Fibroblast of peridontal ligament (primary cell): ENCODE results near the gene RSPH3.
A peak's percentile ranks its signal among the peaks of the same experiment; 100 is the strongest.
"Not testable (repeated sequence)": the region's sequence is repeated elsewhere in the genome, so short reads cannot be mapped to it uniquely, and the experiment has no call there.

ENCODE experiments used
- DNase-seq: peaks from one replicate; pipeline ENCODE4 v3.0.0-alpha.2; 2010; ENCODE audit errors: extremely low read depth

RSPH3 gene, protein sequence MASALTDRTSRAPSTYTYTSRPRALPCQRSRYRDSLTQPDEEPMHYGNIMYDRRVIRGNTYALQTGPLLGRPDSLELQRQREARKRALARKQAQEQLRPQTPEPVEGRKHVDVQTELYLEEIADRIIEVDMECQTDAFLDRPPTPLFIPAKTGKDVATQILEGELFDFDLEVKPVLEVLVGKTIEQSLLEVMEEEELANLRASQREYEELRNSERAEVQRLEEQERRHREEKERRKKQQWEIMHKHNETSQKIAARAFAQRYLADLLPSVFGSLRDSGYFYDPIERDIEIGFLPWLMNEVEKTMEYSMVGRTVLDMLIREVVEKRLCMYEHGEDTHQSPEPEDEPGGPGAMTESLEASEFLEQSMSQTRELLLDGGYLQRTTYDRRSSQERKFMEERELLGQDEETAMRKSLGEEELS

DNA sequence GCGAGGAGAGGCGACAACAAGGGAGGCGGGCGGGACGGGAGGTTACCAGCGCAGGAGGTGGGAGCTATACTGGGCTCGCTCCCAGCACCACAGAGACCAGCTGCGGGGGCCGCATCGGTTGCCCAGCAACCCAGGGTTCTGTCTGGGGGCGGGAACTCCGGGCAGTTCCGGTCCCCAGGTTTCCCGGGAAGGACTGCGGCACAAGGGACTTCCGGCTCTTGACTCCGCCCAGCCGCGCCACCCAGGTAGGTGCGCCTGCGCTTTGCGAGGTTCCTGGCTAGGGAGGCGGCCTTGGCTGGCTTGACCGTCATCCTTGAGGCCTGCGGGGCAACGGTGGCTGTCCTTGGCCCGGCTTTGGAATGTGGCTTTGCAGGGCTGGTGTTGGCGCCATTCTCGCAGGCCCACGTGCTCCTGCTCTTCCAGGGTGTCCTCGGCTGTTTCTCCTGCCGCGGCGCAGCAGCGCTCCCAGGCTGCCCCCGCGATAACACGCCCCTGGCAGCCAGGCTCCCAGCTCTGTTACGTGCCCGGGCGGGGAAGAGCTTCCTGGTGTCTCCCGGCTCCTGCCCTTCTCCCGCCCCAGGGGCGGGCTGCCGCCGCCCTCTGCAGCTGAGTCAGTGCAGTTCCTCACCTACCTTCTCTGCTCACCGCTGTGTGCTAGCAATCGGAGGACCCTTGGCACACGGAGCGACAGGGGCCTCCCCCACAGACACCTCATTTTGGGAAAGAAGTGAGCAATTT, at the start of gene RSPH3:
Gene RSPH3, minus strand, starts transcription at position 537 of the 738 bp plus-strand sequence. CDS start 652 bp downstream, outside the sequence.
- DNase-seq, result peak; percentile 80

DNA sequence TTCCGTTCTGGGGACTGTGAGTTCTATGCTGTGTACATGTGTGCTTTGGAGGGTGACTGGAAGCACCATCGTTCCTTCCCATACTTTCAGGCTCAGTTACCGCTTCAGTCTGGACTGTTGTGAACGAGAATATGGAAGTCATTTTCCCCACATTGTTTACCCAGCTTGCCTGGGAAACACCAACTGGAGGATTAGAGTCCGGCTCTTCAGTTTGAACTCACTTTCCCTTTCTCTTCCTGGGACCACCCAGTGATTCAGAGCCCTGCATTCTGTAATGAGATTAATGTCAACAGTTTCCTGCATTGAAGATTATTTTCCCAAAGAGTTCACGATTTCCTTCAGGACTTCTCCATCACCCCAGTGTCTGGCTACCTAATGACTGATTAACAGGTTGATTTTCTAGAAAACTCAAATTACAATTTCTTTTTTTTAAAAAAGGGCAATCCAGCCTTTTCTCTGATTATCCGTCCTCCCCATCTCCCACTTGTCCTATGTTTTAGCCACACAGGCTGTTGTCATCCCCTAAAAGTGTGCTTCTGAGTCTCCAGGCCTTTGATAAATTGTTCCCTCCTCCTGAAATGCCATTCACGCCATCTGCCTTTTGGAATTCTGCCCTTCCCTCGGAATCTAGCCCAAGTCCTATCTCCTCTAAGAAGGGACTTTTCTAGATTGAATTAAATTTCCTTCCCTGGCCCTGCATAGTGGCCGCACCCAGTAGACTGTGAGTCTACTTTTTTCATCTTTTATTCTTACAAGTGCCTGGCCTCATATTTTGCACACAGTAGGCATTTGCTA, 48.1 kb upstream of the RSPH3 start:
- DNase-seq, result no peak

DNA sequence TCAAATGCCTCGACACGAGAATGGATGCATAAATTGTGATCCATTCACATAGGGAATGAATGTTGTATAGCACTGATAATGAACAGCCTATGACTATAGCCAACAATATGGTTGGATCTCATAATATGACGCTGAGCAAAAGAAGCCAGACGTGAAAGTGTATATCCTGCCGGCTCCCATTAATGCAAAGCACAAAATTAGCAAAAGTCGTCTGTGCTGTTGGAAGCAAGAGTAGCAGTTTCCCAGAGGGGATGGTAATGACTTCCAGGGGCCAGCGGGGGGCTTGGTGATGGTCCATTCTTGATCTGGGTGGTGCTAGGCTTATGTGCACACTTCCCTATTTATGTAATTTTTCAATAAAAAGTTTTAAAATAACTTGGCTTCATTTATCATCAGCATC, 45.8 kb upstream of the RSPH3 start:
- DNase-seq, result no peak

DNA sequence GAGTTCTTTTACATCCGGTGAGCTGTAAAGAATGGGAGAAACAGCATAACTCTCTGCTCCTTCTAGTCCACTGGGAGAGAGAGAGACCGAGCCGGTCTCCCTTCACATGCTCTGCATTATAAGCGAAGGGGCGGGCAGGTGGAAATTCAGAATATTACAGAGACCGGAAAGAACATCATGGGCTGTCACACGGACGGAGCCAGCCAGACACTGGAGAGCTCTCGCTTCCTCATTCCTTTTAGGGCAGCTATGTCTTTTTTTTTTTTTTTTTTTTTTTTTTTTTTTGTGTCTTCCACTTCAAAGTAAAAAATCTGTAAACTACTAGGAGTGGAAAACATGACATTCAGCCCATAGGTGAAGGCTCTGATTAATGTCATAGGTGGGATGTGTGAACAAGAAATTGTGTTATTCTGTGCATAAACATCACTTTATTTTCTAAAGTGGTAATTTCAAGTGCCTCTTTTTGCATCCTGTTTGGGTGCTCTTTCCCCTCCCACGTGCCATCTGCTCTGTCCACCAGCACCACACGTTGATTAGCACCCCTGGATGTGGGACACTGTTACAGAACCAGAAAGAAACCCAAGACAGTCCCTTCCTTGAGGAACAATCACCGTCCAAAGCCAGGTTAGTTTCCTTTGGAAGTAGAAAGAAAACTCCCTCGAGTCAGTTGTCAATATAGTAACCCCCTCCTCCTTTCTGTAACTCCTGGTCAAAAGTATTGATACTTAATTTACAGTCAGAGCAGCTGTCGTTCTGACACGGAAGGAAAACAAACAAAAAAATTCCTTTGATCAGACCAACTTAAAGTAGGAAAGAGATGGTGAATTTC, 45.1 kb upstream of the RSPH3 start, which contains the start of gene TAGAP:
Gene TAGAP, minus strand, starts transcription at position 93 of the 829 bp plus-strand sequence. CDS start 845 bp downstream, outside the sequence.
- DNase-seq, result no peak

DNA sequence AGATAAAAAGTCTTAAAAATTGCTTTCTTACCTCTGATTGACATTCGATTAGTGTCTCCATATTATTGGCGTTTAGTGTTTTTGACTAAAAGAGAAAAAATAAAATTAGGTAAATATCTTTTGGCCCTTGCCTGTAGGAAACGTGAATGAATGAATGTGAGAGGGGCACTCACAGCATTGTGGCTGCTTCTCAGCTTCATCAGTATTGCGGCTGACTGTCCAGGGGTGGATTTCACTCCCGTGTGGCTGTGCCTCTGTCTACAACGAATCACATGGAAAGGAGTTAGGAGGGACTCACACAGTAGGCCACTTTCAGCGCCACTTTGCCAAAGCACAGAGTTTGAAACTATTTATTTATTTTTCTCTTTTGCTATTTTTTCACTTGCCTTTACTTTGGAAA, 43.9 kb upstream of the RSPH3 start:
- DNase-seq, result no peak

DNA sequence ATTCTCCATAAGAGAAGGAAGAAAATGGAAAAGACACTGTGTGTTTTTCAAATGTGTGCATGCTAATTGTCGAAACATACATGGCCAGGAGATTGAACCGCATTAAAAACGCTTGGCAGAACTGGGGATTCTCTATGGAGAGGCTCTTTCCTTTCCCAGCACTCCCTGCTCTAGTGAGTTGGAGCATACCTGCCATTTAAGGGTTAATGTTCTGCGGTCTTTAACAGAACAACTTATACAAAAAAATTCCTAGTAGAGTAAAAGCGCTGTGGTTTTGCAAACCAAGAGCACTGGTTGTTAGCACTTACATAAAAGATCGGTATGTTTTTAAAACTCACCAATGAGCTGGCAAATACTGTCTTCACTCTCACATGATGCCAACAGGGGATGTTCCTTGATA, 43.2 kb upstream of the RSPH3 start:
- DNase-seq, result no peak

DNA sequence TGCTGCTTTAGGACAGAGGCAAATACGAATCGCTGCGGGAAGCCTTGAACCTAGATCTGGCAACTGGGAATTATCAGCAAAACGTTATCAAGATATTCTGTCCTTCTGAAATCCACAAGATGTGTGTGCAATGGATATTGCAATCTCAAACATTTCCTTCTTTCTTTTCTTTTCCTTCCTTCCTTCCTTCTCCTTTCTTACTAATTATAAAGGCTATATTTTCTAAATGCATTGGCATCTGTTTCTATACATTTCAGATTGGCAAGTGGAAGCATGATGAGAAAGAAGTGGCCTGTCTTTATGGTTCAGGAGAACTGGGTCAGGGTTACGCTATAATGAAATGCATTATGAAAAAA, 42.8 kb upstream of the RSPH3 start:
- DNase-seq, result no peak

DNA sequence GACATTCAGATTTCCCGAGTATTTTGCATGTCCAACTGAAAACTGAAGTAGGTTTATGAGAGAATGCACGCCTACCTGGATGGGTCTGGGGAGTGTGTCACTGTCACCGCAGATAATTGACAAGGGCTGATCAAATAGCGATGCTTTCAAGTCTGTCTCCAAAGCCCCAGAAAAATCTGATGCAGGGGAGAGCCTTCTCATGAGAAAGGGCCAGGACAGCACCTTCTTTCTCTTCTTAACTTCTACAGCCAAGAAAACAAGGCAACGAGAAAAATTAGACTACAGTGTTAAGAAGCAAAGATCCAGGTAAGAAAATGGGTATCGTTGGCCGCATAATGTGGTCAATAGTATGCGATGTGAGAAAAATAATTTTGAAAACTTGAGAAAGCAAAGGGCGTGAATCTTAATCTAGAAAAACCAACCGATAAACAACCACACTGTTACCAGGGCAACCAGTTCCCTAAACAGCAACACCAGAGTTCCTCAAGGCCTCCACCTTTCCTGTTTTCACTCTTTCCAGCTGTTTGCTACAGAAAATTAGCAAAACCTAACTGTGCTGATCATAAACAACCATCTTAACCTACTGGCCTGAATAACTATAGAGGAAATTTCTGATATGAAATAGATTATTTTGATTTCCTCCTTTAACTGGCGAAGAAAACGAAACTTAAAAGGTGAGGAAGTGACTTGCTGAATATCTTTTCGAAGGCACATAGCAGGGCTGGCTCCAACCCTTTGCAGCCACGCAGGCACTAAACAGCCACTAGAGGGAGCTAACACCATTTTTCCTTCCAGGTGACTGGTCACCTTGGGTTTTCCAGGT, 42.2 kb upstream of the RSPH3 start:
- DNase-seq, result peak; percentile 48

DNA sequence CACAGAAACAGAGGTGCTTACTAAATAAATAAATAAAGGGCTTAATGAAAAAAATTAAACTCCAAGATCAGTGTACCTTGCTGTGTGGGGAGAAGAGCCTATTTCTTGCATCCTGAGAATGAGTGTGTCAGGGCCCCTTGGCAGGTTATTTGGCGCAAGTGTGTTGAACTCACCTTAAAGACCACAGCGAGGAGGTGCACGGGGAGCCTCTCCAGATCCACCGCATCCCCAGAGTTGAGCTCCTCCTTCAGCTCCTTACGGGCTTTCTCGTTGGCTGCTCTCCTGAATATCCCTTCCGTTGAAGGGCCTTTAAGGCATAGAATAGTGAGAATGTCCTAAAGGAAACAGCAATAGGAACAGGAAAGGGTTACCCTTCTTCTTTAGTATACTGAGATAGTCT, 41.2 kb upstream of the RSPH3 start:
- no peak for DNase-seq

DNA sequence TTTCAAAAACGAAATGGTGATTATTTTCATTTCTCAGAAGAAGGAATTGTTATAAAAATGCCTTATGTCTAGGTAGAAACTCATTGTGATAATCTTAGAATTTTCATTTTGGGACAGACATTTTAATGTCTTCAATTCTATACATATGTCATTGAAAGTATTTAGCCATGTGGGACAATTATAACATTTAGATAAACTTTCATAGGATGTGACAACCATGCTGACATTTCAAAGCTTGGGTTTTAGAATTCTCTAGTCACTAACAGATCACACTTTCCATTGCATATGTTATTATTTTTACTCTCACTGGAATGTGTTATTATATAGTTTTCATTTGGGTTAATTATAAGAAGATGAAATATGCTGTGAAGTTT, 39.9 kb upstream of the RSPH3 start:
- no peak for DNase-seq

DNA sequence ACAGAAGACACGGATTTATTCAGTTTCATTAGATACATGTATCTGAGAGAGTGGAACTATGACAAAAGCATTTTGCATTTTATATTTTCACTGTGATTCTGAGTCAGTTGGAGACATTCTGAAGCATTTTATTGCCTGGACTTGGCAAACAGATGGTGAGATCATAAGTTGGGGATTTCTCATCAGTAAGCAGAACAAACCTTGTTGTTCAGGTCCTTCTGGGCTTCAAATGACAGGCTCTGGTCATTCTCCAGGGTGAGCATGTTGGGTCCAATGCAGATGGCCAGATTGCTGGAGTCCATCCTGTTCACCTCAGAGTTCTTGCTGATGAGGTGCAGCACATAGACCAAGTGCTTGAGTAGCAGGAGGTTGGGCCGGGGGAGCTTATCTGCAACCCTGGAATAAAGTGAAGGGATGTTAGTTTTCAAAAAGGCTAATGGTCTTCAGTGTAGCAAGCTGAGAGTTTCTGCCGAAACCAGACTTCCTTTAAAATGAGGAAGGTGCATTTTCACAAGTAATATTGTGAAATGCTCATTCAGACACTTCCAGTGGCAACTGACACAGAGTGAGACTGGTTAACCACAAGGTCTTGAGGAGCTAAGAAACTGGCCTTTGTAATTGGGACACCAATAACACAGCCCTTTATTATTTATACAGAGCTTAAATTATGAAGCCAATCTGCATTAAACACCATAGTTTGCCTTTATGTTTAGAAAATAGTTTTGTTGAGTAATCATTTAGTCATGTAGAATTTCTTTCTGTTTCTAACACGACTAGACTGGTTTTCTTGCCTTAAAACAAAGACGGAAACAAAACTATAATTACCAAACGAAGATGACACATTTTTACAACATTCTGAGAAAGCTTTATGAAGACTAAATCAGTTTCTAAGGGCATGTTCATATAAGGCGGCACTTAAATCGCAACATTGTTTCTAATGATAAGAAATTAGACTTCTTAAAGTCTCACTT, 39.2 kb upstream of the RSPH3 start:
- no peak for DNase-seq

DNA sequence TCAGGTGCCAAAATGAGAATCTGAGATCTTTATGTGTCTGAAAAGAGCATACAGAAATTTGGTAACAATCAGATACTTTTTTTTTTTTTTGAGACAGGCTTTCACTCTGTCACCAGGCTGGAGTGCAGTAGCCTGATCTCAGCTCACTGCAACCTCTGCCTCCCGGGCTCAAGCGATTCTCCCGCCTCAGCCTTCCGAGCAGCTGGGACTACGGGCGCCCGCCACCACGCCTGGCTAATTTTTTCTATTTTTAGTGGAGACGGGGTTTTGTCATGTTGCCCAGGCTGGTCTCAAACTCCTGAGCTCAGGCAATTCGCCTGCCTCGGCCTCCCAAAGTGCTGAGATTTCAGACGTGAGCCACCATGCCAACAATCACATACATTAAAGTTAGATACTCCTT, 38.3 kb upstream of the RSPH3 start:
- DNase-seq, result not testable (repeated sequence)

DNA sequence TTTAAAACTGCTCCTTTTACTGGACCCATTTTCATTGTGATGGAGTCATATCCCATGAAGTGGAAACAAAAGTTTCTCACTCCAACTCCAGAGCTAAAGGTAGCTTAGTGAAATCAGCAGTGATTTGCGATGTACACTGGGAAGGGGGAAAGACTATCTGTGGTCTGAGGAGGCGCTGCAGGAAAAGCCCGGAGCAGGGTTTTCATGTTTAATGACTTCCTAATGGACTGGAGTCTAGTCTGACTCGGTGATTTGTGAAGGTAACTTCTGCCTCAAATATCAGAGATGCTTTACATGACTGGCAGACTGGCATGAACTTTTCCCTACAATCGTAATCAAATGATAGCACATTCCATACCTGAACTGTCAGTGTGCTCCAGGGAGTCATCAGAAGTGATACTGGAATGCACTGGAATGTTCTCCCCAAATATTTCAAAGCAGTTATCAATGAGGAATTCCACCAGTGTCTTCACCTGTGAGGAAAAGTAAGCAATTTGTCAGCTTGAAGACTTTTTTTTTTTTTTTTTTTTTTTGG, 37.8 kb upstream of the RSPH3 start:
- DNase-seq, result no peak

DNA sequence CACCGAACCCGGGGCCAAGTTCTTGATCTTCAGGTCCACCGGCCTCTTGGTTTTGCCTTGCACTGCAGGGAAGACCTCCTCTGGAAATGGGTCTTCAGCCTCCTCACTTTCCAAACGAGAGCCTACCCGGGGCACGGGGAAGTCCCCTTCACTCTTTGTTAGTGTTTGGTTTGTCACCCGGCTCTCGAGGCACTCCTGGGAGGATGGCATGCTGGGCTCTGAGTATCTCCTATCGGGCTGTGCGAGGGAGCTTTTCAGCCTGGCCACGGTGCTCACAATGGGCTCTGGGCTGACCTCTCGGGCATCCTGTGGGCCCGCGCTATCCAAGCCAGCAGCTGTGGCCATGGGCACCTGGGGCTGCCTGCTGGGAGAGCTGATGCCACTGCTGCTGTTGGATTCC, 36.7 kb upstream of the RSPH3 start:
- DNase-seq, result no peak

DNA sequence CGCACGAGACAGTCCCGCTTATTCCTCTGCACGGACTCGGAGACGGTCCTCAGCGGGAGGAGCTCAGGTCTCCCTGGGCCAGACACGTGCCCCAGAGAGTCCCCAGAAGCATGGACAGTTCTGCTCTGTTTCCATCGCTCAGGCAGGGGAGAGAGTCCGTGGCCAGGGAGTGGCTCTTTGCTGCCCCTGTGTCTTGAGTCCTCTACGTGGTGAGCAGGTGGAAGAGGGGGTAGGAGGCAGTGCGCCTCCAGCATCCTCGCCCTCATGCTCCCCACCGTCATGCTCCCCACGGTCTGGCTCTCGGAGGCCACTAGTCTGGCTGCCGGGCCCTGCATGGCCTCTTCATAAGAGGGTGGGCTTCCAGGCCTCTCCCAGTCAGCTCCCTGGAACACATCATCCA, 35.9 kb upstream of the RSPH3 start:
- DNase-seq, result no peak

DNA sequence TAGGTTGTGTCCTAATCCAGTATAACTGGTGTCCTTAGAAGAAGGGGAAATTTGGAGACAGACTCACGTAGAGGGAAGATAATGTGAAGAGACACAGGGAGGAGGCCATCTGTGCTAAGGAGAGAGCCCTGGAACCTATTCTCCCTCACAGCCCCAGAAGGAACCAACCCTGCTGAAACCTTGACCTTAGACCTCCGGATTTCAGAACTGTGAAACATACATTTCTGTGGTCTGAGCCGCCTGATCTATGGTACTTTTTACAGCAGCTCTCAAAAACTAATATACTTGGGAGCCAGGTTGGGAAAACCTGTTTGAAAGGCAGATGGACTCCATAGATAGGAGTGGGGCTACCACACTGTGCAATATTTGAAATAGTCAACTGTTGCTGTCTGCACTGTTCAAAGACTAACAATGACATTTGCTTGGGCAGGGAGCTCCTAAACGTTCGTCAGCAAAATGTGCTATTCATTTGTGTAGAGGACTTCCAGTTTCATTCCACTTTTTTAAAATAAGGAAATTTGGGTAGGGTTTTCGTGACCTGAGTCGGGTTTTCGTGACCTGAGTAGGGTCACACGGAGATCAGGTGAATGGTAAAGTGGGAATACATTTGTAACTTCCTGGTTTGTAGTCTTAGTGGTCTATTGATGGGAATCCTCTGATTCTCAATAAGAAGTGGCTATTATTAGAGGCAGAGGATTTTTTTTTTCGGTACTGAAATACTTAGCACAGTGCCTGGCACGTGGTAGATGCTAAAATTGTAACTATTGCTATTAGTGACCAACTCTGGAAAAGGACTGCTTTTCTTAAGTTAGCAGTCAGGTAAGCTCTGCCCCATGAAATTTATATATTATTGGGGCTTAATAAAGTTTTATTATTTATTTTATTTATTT, 33.4 kb upstream of the RSPH3 start:
- DNase-seq, result no peak

DNA sequence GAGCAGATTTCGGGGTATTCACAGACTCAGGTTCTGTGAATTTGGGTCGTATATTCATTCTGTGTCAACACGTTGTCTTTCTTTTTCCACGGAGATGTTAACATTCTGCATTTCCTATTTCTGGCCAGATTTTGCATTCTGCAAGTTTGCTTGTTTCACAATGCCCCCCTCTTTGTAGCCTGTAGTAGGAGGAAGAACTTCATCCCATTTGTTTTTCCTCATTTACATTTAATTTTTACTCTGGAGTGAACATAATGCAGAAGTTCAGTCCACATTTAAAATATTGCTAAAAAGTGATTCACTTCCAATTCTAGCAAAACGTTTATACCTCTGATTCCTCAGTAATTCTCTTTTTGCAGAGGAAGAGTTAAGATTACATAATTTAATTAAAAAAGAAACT, 31.8 kb upstream of the RSPH3 start:
- DNase-seq, result no peak

DNA sequence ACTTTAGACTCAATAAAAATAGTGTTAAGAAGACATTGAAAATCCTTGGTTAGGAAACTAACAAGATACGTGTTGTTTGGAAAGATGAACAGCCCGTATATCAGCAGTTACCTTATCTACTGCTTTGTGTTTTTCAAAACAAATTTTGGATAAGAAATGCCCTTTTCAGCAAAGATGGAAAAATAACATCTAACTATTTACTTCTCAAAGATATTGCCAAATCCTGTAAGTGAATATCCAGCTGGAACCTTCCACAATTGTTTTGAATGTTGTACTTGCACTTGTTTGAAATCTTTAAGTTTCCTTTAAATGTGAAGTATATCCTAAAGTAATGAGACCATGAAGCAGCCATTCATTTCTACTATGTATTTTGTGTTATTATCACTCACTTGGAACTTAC, 30.2 kb upstream of the RSPH3 start:
- no peak for DNase-seq
